GM10266 (cell line): ENCODE results near the gene LDAH.
A peak's percentile ranks its signal among the peaks of the same experiment; 100 is the strongest.

ENCODE experiments used
- DNase-seq: peaks from one replicate; pipeline ENCODE4 v3.0.0; 2012; ENCODE audit errors: extremely low spot score
- TF ChIP-seq, protein P1 (sequence below): IDR thresholded peaks from 2 replicates; pipeline ENCODE4 v1.5.1; 2012; ENCODE audit warnings: mild to moderate bottlenecking, low read depth; ENCODE audit not compliant: control insufficient read depth, insufficient read depth; ENCODE audit errors: missing control alignments

LDAH gene

DNA sequence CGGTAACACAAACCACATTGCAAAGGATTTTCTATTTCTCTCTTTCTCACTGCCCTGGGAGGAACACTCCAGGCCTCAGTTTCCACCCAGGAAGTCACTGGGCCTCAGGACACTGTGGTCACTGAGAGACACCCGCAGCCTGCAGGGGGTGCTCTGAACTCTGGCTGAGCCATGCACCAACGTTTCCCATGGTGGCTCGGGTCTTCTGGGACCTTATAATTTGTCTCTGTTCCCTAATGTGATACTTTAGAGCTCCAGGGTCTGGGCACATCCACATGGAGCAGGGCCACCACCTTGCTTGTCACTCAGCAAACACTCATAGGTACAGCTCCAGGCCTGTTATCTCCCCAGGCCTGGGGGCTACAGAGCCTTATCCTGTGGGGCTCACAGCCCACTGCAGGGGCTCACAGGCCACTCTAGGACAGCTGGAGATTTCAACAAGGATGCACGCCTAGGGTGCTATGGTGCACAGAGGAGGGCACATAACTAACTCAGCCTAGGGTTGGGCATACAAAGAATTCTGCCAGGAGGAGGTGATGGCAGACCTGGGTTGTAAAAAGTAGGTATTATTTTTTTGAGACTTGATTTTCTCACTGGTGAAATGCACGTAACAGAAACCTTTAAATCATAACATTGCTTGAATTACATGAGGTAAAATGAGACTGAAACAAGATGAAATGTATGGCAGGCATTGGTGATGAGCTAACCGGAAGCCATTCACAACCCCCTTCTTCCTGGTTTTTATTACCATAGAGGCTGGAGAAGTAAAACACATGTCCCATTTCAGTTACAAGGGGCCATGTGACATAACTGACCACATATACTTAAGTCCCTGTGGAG, 169.0 kb downstream of the LDAH start:
- no peak for DNase-seq
- TF ChIP-seq, protein P1, sequence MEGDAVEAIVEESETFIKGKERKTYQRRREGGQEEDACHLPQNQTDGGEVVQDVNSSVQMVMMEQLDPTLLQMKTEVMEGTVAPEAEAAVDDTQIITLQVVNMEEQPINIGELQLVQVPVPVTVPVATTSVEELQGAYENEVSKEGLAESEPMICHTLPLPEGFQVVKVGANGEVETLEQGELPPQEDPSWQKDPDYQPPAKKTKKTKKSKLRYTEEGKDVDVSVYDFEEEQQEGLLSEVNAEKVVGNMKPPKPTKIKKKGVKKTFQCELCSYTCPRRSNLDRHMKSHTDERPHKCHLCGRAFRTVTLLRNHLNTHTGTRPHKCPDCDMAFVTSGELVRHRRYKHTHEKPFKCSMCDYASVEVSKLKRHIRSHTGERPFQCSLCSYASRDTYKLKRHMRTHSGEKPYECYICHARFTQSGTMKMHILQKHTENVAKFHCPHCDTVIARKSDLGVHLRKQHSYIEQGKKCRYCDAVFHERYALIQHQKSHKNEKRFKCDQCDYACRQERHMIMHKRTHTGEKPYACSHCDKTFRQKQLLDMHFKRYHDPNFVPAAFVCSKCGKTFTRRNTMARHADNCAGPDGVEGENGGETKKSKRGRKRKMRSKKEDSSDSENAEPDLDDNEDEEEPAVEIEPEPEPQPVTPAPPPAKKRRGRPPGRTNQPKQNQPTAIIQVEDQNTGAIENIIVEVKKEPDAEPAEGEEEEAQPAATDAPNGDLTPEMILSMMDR = peak; percentile 9

- DNase-seq = no peak
- TF ChIP-seq, protein P1 = no peak
Observed at GRCh38 chr2:20652673-20653575, 170.0 kb downstream of the LDAH start.

DNA sequence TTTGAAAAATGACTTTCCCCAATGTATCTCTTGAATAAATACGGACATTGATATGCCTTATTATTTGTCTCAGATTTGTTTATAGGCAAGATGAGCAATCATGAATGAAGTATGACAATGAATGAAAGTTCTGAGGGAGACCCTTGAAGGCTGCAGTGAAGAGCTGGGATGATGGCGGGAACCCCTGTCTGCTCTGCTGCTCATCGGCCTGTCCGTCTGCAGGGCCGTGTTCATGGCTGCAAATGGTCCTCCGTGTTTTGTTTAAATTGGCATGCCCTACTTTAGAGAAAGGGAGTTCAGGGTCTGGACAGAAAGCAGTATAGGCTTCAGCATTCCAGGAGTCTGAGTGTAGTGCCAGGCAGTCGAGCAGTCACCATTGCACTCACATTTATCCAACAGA, 170.8 kb downstream of the LDAH start:
- DNase-seq = no peak
- TF ChIP-seq, protein P1 = no peak

DNA sequence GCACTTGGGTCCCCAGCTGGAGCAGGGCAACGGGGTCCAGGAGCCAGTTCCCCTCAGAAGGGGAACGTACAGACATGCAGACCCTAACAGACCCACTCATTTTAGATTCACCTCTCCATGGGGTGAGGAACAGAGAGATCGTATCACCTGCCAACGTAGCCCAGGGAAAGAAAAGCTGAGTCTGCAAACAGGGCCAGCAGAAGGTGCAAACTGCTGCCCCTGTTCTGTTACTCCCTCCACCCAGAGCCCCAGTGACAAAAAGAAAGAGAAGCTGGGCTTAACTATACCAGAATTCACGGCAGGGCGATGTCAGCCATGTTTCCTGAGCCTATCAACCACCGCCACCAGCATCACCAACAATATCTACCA, 171.2 kb downstream of the LDAH start:
- no peak for DNase-seq
- TF ChIP-seq, protein P1 = no peak

GRCh38 chr2:20650877-20651730, 171.8 kb downstream of the LDAH start, which contains the start of gene HS1BP3:
Gene HS1BP3 (minus strand): TSS chr2:20651098. CDS start chr2:20651063, 35 bp downstream.
- TF ChIP-seq, protein P1 = peak; percentile 99
- peak; percentile 98 for DNase-seq

GRCh38 chr2:20650393-20650876, 172.5 kb downstream of the LDAH start:
- TF ChIP-seq, protein P1 = no peak
- peak; percentile 57 for DNase-seq
